GM15510 (cell line): Measurements from ENCODE around the gene ANKRD63.

Experiments used
- POLR2A ChIP-seq: IDR thresholded peaks from 3 replicates; pipeline ENCODE4 v1.6.1; 2011; ENCODE audit warnings: borderline replicate concordance; ENCODE audit not compliant: insufficient read length; ENCODE audit errors: extremely low read depth

ANKRD63 gene, protein sequence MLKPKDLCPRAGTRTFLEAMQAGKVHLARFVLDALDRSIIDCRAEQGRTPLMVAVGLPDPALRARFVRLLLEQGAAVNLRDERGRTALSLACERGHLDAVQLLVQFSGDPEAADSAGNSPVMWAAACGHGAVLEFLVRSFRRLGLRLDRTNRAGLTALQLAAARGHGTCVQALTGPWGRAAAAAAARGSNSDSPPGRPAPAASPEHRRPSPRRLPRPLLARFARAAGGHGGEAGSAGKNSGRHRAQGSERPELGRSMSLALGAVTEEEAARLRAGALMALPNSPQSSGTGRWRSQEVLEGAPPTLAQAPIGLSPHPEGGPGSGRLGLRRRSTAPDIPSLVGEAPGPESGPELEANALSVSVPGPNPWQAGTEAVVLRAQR

DNA sequence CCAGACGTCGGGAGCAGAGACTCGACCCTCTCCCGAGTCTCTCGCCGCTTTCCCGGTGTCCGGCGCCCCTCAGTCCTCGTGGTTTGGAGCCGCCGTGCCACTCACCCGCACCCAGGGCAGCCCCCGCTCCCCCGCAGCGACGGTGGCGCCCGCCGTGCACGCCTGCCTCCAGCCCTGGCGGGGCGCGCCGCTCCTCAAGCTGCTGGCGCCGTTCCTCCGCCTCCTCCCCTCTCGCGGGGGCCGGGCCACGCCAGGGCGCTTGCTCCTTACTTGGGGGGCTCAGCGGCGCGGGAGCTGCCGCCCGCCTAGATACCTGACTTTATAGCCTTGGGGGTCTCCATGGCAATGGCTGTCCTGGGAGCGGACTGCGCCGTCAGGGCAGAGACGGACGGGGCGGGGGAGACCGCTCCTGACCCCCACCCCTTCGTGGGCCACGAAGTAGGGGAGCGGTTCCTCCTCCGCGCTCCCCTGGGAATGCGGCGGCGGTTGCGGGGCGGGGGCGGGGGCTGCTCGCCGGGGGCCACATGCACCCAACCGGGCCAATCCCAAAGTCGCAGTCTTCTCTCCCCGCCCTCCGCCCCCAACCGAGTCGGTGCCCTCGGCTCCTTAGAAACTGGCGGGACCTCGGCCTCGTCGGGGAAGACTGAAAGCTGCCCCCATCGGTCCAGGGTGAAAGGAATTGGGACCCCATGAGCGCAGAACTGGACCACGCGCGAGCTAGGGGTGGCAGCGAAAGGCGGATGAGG lies at the start of gene ANKRD63:
ANKRD63 (minus strand) TSS at position 196 of the 746 bp plus-strand sequence. CDS start 478 bp downstream, outside the sequence.
- no peak for TF ChIP-seq POLR2A

- no peak for TF ChIP-seq POLR2A
These were observed 49.4 kb upstream of the ANKRD63 start for GRCh38 chr15:40332113-40332781.

DNA sequence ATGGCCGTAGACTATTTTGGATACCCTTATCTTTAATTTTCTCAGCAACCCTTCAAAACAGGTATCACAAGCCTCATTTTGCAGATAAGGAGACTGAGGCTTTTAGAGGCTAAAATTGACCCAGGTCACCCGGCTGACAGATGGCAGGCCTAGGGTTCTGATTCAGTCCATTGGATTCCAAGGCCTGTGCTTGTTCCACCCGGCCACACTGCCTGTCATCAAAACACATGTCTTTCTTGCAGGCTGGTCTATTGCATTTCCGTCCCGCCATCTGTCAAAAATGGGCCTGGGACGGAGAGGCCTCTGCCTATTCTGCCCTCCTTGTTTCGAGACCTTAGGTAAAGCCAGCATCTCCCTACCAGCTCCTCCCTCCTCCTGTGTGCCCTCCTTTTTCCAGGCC lies 48.8 kb upstream of the ANKRD63 start:
- no peak for TF ChIP-seq POLR2A

DNA sequence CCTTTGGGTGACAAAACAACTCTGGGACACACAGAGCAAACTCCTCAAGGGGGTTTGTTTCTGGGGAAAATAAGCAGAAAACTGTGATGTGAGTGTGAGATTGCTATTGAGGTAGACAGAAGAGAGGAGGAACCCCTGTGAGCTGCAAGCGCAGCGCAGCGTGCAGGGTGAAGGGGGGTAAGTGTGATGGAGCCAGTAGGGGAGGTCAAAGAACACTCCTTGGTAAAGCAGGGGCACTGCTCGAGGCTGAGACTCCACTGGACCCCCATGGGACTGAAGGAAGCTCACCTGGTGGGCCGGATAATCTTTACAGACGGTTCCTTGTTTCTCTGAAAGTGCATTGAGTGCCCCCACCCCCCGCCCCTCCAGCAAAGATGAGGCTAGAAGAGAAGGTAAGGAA lies 48.2 kb upstream of the ANKRD63 start:
- no peak for TF ChIP-seq POLR2A

GRCh38 chr15:40330368-40330836 lies 47.5 kb upstream of the ANKRD63 start:
- TF ChIP-seq POLR2A: no peak

DNA sequence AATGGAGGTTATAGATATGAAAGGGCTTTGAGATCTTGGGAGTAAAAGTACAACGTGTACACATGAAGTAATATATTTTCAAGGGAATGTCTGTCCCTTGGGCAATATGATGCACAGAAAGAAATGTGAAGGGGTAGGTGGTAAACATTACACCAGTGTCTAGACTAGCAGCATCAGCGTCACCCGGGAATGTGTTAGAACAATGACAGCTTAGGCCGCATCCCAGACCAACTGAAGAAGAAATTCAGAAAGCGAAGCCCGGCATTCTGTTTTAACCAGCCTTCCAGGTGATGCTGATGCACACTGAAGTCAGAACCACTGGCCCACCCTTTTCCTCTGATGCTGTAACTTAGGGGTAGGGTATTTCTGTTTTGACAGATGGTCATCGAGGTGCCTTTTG lies 46.9 kb upstream of the ANKRD63 start:
- no peak for TF ChIP-seq POLR2A

GRCh38 chr15:40328751-40329150 lies 45.9 kb upstream of the ANKRD63 start:
- no peak for TF ChIP-seq POLR2A

DNA sequence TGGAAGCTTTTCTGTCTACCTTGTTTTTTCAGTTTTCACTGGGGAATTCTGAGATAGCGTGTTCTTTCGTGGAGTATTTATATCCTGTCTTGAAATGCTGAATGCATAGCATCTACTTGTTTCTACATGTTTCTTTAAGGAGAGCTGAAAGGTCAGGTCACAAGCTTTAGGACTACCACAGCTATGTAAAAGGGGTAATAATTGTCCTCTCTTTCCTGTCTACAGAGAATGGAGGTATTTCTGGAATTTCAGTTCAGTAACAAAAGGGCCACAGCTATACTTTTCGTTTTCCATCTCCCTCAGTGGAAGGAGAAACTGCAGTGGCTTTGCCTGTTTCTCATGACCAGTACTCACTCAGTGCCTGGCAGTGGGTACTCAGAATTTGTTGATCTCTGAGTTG lies 45.3 kb upstream of the ANKRD63 start:
- TF ChIP-seq POLR2A: no peak

DNA sequence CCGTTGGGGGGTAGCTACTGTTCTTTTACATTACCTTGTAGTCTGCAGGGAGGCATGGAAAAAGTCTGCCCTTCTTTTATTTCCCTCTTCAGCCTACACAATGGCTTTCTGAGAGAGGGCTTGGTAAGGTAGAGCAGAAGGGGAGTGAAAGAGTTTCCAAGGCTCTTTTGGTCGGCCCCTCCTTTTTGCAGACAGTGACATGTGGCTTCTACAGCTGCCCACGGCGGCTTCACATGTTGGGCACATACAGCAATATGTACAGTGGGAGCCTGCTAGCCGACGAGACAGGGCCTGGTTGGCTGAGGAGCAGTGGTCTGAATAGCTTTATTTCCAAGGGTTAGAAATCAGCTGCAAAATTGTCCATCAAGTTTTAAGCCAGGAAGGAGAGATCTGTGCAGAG lies 44.6 kb upstream of the ANKRD63 start:
- no peak for TF ChIP-seq POLR2A

DNA sequence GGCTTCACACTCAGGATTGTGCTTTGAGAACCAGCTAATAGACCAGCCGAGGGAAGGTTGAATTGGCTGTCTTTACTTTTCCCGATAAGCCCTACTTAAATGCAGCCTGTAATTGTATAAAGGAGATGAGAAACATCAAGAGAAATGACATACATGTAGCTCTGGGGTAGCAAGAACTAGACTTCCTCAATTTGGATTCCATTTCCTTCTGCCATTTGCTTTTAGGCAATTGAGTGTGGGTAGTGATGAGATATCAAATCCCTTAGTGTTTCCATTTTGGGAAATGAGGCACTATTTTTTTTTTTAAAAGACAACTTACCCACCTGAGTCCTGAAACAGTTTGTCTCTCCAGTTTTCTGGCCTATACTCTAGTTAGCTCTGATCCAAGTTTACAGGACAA lies 42.8 kb upstream of the ANKRD63 start:
- TF ChIP-seq POLR2A: no peak

DNA sequence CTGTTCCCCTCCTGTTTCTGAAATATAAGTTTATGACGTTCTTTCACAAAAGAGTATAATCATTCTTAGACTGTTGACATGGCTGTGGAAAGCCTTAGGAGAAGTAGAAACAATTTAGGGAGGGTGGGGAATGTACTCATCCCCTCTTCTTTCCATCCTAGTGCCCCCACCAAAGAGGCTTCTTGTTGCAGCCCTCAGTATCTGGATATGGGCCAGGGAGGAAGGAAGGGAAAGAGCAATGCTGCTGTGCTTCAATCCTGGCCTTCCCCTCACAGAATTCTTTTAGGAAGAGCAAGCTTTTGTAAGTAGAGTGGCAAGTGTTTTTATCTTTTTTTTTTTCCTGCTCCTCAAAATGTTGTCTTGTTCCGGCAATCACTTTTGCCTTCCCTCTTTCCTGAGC lies 42.3 kb upstream of the ANKRD63 start:
- TF ChIP-seq POLR2A: no peak

GRCh38 chr15:40323953-40324937 lies 41.4 kb upstream of the ANKRD63 start:
- no peak for TF ChIP-seq POLR2A

DNA sequence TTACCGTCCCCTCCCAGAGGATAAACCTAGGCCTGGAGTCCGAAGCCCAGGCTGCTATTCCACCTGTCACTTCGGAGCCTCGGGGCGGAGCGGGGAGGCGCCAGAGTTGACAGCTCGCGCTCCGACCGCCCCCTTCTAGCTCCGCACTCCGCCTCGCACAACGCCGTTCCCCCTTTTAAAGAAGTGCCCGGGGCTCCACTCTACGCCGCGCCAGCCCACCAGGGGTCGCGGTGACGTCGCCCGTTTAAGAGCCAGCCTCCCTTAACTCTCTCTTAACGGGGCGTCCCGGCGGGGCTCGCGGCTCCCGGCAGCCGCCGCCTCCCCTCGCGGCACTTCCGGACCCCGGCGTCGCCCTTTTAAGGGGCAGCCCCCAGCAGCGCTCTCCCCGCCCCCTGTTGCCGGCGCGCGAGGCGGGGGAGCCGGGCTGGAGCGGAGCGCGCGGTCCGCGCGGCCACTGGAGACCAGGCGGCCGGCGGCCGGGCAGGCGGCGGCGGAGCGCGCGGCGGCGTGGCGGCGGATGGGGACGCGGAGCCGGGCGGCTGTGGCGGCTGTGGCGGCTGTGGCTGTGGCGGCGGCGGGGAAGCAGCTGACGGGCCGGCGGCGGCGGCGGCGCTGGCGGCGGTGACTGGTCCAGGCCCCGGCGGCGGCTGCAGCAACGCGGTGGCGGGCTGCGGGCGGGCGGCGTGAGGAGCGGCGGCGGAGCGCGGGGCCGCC lies 40.5 kb upstream of the ANKRD63 start, which contains the start of gene INAFM2:
INAFM2 (plus strand) TSS at position 454 of the 714 bp plus-strand sequence. CDS start 364 bp downstream, outside the sequence.
- peak; percentile 42 for TF ChIP-seq POLR2A

- no peak for TF ChIP-seq POLR2A
These were observed 39.8 kb upstream of the ANKRD63 start for GRCh38 chr15:40322531-40323238.
